Stimulated activated CD8-positive, alpha-beta memory T cell treated with anti-CD3 and anti-CD28 coated beads, Interleukin-15, amount 100 ng/mL, for 24 hours (primary cell): ENCODE data around the gene ATP8A2.

Experiments
- DNase-seq: peaks from one replicate; pipeline ENCODE4 v3.0.0-alpha.2; 2020; ENCODE audit warnings: low read depth

Gene ATP8A2

GRCh38 chr13:25731536-25731935 is 359.8 kb downstream of the ATP8A2 start:
- DNase-seq: no peak

GRCh38 chr13:25732111-25732865 is 360.5 kb downstream of the ATP8A2 start:
- DNase-seq: no peak

GRCh38 chr13:25733001-25733491 is 361.3 kb downstream of the ATP8A2 start:
- DNase-seq: no peak

GRCh38 chr13:25733696-25734435 is 362.1 kb downstream of the ATP8A2 start:
- DNase-seq: no peak

- DNase-seq: no peak
Observed at GRCh38 chr13:25738342-25739196, 366.8 kb downstream of the ATP8A2 start.

GRCh38 chr13:25739376-25739775 is 367.6 kb downstream of the ATP8A2 start:
- no peak for DNase-seq

- DNase-seq: no peak
Observed at GRCh38 chr13:25741796-25742195, 370.0 kb downstream of the ATP8A2 start.

GRCh38 chr13:25742220-25742619 is 370.4 kb downstream of the ATP8A2 start:
- no peak for DNase-seq

GRCh38 chr13:25743421-25743820 is 371.6 kb downstream of the ATP8A2 start:
- no peak for DNase-seq

GRCh38 chr13:25744178-25744577 is 372.4 kb downstream of the ATP8A2 start:
- no peak for DNase-seq

GRCh38 chr13:25746131-25746530 is 374.4 kb downstream of the ATP8A2 start:
- DNase-seq: no peak

- DNase-seq: no peak
Observed at GRCh38 chr13:25752957-25753551, 381.3 kb downstream of the ATP8A2 start.

- DNase-seq: no peak
Observed at GRCh38 chr13:25753976-25754375, 382.2 kb downstream of the ATP8A2 start.

GRCh38 chr13:25756251-25756650 is 384.5 kb downstream of the ATP8A2 start:
- no peak for DNase-seq

- no peak for DNase-seq
Observed at GRCh38 chr13:25756912-25757311, 385.1 kb downstream of the ATP8A2 start.

GRCh38 chr13:25761041-25761440 is 389.3 kb downstream of the ATP8A2 start:
- no peak for DNase-seq

- no peak for DNase-seq
Observed at GRCh38 chr13:25762281-25762680, 390.5 kb downstream of the ATP8A2 start.

GRCh38 chr13:25762795-25763377 is 391.1 kb downstream of the ATP8A2 start:
- DNase-seq: no peak

GRCh38 chr13:25764378-25764777 is 392.6 kb downstream of the ATP8A2 start:
- no peak for DNase-seq

- no peak for DNase-seq
Observed at GRCh38 chr13:25765266-25765665, 393.5 kb downstream of the ATP8A2 start.

GRCh38 chr13:25766576-25766975 is 394.8 kb downstream of the ATP8A2 start:
- DNase-seq: no peak

- no peak for DNase-seq
Observed at GRCh38 chr13:25766991-25767390, 395.2 kb downstream of the ATP8A2 start.
